HG02943 (cell line): ENCODE results near the gene ANGEL1.

Experiments
- ATAC-seq: cut with Tn5 transposase; IDR thresholded peaks from one replicate; pipeline ENCODE4 v1.9.1; 2021; ENCODE audit warnings: mild to moderate bottlenecking, low read depth, moderate library complexity; ENCODE audit not compliant: unreplicated experiment

The ANGEL1 gene

DNA sequence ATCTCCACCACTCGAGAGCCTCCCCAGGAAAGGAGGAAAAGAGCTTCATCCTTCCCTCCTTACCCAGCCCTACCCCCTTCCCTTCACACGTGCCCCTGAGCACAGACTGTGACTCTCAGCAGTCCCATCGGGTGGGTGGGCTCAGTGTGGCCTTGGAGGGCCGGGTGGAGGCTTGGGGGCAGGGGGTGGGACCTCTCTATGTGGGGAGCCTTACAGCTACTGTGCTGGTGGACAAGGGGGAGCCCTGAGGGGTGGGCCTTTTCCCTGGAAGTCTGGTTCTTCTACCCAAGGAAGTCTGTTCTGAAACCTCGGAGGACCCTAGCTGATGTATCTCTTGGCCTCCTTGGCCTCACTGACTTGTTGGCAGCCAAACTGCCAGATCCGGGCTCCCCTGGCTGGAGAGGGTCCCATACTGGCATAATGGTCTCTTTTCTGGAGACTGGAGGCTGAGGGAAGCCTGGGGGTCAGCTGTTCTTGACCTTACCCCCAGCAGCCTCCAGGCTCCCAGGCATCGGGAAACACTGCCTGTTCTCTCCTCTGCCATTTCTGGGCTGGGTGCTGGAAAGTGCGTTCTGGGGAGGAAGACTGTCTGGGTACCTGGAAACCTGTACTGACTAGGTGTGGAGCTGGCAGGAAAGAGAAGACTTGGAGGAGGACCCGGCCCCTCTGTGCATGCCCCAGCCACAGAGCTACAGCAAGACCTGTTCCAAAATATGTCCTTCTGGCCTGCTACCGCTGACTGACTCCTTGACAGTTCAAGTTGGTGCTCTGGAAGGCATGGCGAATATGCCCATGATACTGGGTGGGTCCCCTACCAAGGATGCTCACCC, 43.8 kb downstream of the ANGEL1 start:
- peak; percentile 16 for ATAC-seq

DNA sequence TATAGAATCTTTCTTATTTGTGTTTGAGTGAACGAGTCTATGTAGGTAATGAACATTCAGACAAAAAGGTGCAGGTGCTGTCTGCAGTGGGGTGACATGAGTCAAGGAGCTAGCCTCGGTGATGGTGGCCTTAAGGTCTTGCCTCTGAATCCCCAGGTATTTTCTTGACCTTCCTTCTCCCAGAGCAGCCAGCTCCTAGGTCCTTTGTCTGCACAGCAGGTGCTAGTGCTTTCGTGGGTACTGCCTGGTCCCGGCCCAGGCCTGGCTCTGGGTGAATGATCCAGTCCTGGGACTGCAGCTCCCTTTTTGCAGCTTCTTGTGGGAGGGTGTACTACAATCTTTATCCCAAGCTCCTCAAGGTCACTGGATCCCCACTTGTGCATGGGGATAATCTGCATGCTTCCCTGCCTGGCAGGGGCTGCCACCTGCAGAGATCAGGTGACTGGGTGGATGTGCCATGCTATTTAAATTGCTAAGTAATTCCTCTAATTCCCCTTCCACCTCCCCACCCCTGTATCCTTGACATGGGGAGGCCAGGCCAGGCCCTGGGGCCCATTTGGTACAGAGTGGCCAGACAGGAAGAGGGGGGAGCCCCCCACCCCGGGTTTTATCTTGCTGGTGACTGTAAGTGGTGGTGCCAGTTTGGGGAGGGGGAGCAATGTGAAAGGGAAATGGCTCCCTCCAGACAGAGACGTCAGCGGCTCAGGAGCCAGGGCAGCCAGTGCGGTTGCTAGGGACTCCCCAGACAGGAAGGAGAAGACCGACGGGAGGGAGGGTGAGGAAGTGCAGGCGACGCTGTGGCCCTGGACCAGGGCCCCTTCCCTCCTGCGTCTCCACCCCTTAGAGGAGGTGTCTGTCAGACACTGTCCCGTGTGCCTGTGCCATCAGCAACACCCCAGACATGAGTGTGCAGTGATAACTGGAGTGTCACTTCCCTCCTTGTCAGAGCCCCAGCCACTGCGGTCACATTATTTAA, 44.7 kb downstream of the ANGEL1 start:
- ATAC-seq, result peak; percentile 66

DNA sequence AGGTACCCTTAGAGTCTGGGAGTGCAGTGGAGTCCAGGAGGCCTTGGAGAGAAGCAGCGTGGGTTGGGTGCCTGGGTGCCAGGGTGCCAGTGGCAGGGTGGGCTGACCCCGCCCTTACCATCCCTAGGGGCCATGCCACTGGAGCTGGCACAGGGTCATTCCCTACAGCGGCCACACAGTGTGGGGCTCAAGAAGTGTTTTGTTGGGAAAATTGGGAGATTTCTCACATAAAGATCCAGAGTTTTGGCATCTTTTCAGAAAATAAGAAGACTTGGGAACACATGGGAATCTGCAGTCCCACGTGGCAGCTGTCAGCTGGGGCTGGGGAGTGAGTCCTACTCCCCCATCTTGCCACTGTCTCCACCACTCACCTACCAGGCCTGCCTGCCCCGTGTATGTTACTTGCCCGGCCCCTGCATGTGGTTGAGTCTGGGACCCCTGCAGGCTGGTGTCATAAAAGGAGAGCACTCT, 47.2 kb downstream of the ANGEL1 start:
- ATAC-seq, result no peak

DNA sequence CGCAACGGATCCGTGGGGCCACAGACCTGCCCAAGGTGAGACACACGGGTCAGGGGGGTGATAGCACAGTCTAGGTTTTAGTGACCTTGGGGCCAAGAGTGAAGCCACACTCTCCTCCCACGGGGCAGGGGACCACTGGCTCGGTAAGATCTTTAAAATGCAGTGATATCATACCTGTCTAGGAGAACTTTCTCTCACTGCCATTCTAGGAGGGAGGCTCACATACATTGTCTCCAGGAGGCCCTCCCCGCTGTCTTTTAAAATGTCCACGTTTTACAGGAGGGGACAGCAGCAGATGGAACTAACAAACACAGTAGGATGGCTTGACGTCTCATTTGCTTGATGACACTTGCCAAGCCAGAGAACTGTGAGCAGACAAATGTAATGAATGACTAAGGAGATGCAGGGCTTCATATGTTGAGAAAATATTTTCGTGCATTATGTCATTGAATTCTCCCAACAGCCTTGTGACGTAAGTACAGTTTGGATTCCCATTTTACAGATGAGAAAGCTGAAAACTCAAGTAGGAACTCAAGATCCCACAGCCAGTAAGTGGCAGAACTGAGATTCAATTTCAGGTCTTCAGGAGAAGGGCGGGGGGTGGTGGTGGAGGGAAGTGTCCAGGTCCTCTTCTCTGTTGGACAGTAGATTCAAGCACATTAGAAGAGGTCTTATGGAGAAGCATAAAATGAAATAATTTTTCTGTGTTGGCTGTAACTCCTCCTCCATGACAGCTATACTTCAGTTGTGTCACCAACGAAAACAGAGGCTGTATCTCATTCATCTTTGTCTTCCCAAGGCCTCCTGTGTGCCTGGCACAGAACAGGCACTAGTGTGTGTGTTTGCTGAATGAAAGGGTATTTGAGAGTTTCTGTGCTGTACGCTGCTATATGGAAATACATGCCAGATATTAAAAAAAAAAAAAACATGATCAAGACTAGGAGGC, 49.3 kb downstream of the ANGEL1 start:
- ATAC-seq, result no peak

DNA sequence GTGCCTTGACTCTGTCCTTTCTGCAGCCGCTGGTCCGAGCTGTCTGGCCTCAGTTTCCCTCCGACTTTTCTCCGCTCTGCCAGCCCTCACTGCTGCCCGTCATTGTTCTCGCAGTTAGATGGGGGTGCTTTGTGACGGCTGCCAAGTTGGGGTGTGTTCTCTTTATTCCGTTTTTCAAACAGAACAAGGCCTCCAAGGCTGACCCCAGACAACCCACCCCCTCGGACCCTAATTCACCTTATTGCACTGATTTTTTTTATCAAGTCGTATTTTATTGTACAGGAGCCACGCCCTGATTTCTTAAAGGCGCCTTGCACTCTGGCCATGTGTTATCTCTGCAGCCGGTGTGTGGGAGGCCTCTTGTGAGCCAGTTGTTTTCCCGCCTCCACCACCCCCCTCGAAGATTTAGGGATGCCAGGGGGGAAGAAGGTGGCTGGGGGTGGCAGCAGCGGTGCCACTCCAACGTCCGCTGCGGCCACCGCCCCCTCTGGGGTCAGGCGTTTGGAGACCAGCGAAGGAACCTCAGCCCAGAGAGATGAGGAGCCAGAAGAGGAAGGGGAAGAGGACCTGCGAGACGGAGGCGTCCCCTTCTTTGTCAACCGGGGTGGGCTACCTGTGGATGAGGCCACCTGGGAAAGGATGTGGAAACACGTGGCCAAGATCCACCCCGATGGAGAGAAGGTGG, 50.1 kb downstream of the ANGEL1 start:
- ATAC-seq, result no peak

DNA sequence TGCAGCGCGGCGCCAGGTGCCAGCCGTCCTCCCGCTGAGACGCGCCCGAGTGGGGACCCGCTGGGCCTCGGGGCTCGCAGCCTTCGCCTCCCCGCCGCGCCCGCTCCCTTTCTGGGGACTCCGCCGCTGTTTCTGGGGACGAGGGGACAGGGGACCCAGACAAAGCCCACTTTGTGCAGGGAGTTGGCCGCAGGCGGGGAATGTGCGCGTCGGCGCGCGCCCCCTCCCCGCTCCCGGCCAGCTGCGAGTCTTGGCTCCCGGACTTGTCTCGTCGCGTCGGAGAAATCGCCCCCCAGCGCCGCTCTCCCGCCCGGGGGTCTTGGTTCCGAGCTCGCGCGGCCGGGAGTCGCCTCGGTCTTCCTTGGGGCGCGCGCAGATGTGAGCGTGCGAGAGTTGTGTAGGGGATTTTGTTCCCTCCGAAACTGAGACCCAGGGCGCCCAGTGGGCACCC, 50.7 kb downstream of the ANGEL1 start:
- ATAC-seq, result no peak

DNA sequence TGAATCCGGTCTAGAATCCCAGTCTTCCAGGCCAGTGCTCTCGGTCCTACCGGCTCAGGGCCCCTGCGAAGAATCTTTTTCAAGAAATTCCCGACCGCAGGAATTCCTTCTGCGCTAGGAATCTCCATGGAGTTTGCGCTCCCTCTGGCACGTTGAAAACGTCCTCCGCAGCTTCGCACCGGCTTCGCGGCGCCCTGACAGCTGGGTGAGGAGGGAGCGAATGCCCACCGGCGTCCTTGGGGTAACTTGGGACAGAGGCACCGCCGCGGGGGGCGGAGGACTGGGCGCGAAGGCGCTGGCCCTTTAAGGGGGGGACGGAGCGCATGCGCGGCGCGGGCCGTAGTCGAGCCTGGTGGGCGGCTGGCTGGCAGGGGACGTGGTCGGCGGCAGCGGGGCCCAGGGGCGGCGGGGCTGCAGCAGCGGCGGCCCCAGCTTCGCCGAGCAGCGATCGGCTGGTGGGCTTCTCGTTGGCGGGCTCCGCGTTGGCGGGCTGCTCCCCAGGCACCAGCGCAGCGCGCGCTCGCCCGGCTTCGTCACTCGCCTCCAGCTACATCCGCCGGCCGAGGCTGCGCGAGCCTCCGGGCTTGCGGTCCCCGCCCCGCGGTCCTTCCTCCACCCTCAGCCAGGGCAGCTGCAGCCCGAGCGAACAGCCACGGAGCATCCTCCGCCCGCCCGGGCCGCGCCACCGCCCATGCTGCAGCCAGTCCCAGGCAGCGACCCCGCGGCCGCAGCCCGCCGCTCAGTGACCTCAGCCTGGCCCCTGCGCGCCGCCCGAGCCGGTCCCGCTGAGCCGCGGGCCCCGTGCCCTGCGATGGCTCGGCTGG, 51.3 kb downstream of the ANGEL1 start, which contains the start of gene VASH1:
Gene VASH1 (plus strand): TSS at position 333 of the 824 bp plus-strand sequence. CDS start 1,354 bp downstream, outside the sequence.
- peak; percentile 83 for ATAC-seq

DNA sequence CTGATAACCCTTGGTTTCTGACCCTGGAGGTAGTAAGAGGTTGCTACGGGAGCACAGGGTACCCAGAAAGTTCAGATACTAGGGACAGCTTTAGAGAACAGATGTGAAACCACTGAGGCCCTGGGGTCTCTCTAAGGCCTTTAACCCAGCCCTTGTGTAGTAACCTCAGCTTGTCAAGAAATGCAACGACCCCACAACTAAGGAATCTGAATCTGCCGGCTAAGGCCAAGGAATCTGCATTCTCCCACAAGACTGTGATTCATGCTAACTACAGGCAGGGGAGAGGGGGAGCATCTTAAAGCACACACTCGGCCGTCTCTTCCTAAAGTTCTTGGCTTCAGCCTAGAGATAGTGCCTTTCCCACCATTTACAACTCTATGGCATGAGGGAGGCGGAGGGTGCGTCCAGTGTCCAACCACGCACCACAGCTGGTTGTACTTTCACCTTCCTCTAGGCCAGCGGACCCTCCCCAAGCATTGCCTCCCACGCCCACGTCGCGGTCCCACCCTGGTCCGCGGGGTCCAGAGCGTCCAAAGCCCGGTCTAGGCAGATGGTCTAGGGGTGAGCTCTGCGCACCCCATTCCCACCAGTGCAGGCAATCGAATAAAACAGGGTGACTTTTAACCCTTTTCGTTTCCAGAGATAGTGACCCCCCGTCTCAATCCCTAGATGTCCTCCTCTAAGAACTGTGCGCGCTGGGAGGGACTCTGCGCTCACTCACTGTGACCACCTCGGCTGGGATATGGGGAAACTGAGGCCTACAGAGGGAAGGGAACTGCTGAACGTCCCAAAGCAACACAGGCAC, 52.1 kb downstream of the ANGEL1 start:
- no peak for ATAC-seq

DNA sequence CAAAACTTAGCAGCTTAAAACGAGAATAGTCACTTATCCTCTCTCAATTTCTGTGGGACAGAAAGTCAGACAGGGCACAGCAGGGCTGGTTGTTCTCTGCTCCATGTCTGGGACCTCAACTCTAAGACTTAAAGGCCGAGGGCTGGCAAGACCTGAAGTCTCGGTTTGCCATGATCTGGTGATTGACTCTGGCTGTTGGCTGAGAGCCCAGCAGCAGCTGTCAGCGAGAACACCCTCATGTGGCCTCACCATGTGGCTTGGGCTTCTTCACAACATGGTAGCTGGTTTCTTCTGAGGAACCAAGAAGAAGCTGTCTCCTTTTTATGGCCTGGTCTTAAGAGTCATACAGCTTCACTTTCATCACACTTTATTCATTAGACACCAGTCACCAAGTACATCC, 53.1 kb downstream of the ANGEL1 start:
- ATAC-seq, result no peak

DNA sequence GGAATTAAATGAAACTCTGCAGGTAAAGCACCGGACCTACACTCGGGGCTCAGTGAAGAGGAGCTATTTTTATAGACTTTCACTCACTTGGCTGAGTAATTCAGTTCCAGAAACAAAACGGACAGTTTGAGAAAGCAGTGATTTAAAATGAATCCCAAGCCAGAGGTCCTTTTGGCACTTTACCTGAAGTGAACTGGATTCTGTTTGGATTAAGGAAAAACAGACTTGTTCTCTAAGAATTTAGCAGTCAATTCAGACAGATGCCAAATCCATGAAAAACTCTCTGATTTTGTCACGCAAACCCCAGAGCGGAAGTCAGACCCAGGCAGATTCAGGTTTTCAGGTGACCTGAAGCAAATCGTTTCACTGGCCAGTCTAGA, 56.3 kb downstream of the ANGEL1 start:
- ATAC-seq, result no peak

DNA sequence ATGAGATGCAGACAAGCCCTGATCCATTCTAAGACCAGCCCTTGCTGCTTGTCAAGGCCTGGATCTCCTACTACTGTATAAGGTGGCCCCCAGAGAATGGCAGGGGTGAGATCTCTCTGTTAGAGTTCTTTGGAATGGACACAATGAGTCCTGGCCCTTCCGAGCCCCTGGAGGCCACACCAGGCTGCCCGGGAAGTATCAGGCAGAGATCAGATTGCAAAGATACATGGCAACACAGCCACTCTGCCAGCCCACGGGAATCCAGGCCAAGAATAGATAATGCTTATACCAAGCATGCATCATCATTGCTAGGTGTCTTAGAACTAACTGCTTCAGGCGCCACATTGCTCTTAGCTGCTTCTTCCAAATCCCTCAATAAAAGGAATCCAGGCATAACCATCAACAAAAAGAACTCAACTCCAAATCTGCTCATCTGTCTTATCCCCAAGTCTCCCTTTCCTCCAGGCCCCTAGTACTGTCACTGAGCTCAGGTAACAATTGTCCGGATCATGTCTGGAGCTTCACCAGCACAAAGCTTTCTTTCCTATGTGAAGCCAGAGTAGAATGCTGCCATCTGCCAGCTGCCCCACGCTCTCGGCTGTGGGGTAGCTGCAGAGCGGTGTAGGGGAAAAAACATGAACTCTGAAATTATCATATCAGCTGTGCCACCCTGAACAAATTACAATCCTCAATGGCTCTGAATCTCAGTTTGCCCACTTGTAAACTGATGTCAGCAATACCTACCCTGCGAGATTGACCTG, 56.9 kb downstream of the ANGEL1 start:
- ATAC-seq, result no peak

DNA sequence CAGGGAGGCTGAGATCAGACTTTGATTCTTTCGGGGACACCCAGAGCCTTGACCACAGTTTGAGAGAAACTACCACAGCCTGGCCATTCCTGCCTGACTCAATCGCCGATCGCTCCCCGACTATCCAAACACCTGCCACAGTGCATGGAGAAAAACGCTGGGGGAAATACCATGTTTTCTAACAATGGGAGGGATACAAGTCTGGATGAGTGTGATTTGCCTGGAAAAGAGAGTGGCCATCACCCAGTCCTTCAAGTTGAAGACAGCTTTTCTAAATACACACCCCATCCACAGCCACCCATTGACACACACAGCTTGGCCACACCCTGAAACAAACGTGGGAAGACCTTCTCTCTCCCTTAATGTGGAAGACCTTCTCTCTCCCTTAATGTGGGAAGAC, 58.1 kb downstream of the ANGEL1 start:
- no peak for ATAC-seq

DNA sequence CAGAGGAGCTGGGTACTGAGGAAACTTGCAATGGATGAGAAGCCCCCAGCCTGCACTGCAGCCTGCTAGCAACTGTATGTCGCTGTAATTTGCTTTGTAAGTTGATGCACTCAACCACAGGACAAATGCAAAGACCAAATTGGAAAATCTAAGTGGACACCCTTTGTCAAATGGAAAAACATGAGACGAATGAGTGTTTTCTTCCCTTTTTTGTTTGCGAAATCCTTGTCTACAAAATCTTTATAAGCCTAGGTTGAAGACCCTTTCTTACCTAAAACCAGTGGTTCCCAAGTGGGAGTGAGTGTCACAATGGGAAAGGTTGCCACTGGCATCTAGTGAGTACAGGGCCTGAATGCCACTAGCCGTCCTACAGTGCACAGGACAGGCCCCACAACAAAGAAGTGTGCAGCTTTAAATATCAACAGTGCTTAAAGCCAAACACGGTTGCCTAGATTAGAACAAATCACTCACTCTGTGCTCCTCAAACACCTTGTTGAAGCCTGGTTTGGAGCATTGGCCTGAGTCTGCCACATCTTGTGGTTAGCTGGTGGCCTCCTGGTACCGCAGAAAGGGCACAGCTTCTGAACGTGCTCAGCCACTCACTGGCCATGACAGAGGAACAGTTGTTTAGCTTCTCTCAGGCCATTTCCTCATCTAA, 59.0 kb downstream of the ANGEL1 start:
- no peak for ATAC-seq

DNA sequence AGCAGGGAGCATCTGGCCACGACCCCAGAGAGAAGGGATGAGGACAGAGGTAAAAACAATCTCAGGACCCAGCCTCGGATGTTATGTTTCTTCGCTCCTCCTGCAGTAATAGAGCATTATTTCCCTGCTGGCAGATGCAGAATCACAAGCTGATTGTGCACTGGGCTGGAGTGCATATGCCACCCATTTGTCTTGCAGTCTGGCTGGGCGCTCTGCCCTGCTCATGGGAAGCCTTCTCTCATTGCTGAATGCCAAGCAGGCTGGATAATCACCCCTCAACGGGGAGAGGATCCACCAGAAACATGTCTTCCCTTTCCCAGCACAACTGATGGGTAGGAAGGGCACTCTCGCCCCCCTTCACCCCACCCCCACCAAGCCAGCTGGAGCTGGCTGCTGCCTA, 59.9 kb downstream of the ANGEL1 start:
- ATAC-seq, result no peak

DNA sequence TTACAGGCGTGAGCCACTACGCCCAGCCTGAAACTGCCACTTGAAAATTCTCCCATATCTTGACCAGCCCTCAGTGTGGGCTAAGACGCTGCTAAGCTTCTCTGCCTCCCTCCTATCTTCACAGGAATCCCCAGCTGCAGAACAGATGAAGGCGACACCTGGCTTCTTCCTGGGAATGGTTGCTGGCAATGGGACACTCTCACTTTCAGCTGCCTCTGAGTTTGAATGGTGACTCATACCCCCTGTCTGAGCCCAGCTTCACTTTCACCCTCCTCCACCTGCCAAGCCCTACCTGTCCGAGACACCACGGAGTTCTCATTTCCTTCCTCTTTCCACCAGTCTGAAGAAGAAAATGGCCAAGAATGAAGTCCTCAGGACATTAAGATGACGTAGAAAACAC, 69.7 kb downstream of the ANGEL1 start:
- no peak for ATAC-seq

DNA sequence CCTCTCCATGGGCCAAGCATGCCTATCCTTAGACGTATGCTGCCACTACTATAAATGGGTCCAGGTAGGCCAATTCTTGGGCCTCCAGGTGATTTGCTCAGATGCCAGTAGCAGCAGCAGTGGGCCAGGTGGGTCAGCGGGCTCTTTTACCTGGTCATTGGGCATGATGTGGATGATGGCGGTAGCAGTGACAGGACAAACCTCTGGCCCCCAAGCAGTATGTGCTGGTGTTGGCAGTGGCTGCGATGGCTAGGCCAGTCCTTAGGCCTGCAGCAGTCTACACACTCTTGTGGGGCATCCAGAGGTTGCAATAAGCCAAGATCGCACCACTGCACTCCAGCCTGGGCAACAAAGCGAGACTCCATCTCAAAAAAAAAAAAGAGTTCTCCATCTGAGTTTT, 70.5 kb downstream of the ANGEL1 start:
- ATAC-seq, result no peak

DNA sequence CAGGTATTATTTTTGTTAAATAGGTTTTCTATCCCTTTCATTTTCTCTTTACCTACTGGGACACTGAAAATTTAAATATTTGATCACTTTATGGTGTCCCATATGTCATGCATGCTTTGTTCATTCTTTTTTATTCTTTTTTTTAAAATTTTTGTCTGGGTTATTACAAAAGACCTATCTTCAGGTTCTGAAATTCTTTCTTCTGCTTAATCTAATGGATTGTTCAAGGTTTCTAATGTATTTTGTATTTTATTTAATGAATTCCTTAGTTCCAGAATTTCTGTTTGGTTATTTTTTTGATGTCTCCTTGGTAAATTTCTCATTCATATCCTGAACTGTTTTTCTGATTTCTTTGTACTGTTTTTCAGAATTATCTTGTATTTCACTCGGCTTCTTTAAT, 71.6 kb downstream of the ANGEL1 start:
- no peak for ATAC-seq
